HL-60 (cell line): Measurements from ENCODE around the gene VRK2.

ENCODE experiments used
- DNase-seq, 2 experiments: peaks; one replicate each; pipeline ENCODE4 v3.0.0-alpha.2; 2010 to 2020; ENCODE audit warnings: low read depth in 1 of 2, low spot score in 1 of 2
- H3K27ac ChIP-seq: fragments of 250-450 bp; sonication (Bioruptor Pico); replicated peaks from 2 replicates; pipeline ENCODE4 v1.5.1; 2020; ENCODE audit warnings: mild to moderate bottlenecking, moderate library complexity
- H3K27me3 ChIP-seq: fragments of 250-450 bp; sonication (Bioruptor Pico); 2 replicates; pipeline ENCODE4 v1.5.1; 2021; ENCODE audit warnings: mild to moderate bottlenecking, moderate library complexity; ENCODE audit not compliant: insufficient read depth, poor library complexity, severe bottlenecking
- H3K4me3 ChIP-seq: replicated peaks from 2 replicates; pipeline ENCODE4 v1.5.1; 2011; ENCODE audit warnings: mild to moderate bottlenecking, control low read depth, low read length; ENCODE audit not compliant: insufficient read depth
- GABPA ChIP-seq: IDR thresholded peaks from 2 replicates; pipeline ENCODE4 v1.6.1; 2012; ENCODE audit warnings: low read depth
- POLR2AphosphoS5 ChIP-seq: IDR thresholded peaks from 2 replicates; pipeline ENCODE4 v1.6.1; 2012; ENCODE audit warnings: low read depth
- SPI1 ChIP-seq: IDR thresholded peaks from 2 replicates; pipeline ENCODE4 v1.6.1; 2012; ENCODE audit warnings: low read depth, mild to moderate bottlenecking, borderline replicate concordance
- TF ChIP-seq, protein P1 (sequence below): IDR thresholded peaks from one replicate; pipeline ENCODE4 v1.5.1; 2011; ENCODE audit warnings: low read length, control low read depth, inconsistent platforms; ENCODE audit not compliant: insufficient read depth
- TF ChIP-seq, protein P2 (sequence below): IDR thresholded peaks from 2 replicates; pipeline ENCODE4 v1.6.1; 2012; ENCODE audit warnings: low read depth; ENCODE audit not compliant: insufficient replicate concordance

The VRK2 gene

GRCh38 chr2:58097025-58097424 is 50.4 kb downstream of the VRK2 start:
- no peak overlapping the region for H3K4me3 ChIP-seq
- H3K27ac ChIP-seq, result no peak overlapping the region
- no peaks in the 10 kb centered on the region for H3K27me3 ChIP-seq
- TF ChIP-seq, protein P1, sequence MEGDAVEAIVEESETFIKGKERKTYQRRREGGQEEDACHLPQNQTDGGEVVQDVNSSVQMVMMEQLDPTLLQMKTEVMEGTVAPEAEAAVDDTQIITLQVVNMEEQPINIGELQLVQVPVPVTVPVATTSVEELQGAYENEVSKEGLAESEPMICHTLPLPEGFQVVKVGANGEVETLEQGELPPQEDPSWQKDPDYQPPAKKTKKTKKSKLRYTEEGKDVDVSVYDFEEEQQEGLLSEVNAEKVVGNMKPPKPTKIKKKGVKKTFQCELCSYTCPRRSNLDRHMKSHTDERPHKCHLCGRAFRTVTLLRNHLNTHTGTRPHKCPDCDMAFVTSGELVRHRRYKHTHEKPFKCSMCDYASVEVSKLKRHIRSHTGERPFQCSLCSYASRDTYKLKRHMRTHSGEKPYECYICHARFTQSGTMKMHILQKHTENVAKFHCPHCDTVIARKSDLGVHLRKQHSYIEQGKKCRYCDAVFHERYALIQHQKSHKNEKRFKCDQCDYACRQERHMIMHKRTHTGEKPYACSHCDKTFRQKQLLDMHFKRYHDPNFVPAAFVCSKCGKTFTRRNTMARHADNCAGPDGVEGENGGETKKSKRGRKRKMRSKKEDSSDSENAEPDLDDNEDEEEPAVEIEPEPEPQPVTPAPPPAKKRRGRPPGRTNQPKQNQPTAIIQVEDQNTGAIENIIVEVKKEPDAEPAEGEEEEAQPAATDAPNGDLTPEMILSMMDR, result no peak
- no peak for TF ChIP-seq SPI1
- TF ChIP-seq, protein P2, sequence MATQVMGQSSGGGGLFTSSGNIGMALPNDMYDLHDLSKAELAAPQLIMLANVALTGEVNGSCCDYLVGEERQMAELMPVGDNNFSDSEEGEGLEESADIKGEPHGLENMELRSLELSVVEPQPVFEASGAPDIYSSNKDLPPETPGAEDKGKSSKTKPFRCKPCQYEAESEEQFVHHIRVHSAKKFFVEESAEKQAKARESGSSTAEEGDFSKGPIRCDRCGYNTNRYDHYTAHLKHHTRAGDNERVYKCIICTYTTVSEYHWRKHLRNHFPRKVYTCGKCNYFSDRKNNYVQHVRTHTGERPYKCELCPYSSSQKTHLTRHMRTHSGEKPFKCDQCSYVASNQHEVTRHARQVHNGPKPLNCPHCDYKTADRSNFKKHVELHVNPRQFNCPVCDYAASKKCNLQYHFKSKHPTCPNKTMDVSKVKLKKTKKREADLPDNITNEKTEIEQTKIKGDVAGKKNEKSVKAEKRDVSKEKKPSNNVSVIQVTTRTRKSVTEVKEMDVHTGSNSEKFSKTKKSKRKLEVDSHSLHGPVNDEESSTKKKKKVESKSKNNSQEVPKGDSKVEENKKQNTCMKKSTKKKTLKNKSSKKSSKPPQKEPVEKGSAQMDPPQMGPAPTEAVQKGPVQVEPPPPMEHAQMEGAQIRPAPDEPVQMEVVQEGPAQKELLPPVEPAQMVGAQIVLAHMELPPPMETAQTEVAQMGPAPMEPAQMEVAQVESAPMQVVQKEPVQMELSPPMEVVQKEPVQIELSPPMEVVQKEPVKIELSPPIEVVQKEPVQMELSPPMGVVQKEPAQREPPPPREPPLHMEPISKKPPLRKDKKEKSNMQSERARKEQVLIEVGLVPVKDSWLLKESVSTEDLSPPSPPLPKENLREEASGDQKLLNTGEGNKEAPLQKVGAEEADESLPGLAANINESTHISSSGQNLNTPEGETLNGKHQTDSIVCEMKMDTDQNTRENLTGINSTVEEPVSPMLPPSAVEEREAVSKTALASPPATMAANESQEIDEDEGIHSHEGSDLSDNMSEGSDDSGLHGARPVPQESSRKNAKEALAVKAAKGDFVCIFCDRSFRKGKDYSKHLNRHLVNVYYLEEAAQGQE, result no peak
- TF ChIP-seq GABPA, result no peak
- no peak for TF ChIP-seq POLR2AphosphoS5
- DNase-seq, result no peak

DNA sequence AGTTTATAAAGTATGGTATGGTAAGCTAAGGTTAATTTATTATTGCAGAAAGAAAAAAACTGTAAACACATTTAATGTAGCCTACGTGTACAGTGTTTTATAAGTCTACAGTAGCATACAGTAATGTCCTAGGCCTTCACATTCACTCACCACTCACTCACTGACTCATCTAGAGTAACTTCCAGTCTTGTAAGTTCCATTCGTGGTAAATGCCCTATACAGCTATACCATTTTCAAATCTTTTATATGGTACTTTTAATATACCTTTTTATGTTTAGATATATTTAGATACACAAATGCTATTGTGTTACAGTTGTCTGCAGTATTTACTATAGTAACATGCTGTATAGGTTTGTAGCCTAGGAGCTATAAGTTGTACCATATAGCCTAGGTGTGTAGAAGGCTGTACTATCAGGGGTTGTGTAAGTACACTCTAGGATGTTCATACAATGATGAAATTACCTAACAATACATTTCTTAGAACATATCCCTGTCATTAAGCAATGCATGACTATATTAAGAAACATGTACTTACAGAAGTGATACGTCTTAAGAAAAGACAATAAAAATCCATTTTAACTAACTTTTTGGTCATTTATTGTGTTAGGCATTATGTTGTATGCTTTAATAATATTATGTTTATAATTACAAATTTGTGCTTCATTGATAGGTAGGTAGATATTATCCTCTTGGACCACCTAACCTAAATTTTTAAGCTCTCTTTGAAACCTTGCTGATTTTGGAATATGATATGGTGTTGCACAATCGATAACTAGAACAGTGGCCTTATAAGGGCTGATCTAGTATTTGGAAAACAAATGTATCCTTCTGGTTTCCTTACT is 51.9 kb downstream of the VRK2 start:
- no peak overlapping the region for H3K27ac ChIP-seq
- DNase-seq, result peak in 1 of 2 experiments; percentile 26
- no peak for TF ChIP-seq GABPA
- TF ChIP-seq, protein P1, result no peak
- no peak for TF ChIP-seq SPI1
- no peak for TF ChIP-seq POLR2AphosphoS5
- TF ChIP-seq, protein P2, result no peak
- H3K4me3 ChIP-seq, result no peak overlapping the region
- no peaks in the 10 kb centered on the region for H3K27me3 ChIP-seq

GRCh38 chr2:58099096-58099769 is 52.6 kb downstream of the VRK2 start:
- TF ChIP-seq POLR2AphosphoS5 (no peak), SPI1 (no peak), GABPA (no peak)
- TF ChIP-seq, protein P1, result no peak
- TF ChIP-seq, protein P2, result no peak

More at GRCh38 chr2:58099096-58099769, 52.6 kb downstream of the VRK2 start:
- H3K27me3 ChIP-seq, result no peaks in the 10 kb centered on the region
- H3K4me3 ChIP-seq, result no peak overlapping the region
- H3K27ac ChIP-seq, result no peak overlapping the region
- no peak for DNase-seq
